ENCODE results near the gene KCNK10.
"Not testable (repeated sequence)": the region's sequence is repeated elsewhere in the genome, so short reads cannot be mapped to it uniquely, and the experiment has no call there.

Gene KCNK10

DNA sequence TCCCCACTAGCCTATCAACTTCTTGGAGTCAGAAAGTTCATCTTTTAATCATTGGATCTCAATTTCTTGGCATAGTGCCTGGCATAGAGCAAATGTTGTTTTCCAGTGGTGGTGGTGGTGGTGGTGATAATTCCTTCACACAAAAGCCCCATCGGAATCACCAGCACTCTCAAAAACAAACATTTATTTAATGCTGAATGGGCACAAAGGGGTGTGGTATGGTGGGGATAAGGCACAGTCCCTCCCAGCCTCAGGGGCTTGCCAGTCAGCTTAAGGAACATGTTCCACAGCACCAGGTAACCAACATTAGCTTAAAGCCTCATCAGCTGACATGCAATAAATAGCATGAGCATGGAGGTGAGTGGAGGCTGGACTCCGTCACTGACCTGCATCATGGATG, 56.6 kb downstream of the KCNK10 start:
- no peak for DNase-seq (ENCODE audit: low read depth)
- no peak overlapping the region for H3K4me3 ChIP-seq (ENCODE audit: low read depth, low read length)
- no peak for TF ChIP-seq POLR2A (IDR thresholded peaks at IDR 0.05; ENCODE audit: extremely low read depth, insufficient read length)

DNA sequence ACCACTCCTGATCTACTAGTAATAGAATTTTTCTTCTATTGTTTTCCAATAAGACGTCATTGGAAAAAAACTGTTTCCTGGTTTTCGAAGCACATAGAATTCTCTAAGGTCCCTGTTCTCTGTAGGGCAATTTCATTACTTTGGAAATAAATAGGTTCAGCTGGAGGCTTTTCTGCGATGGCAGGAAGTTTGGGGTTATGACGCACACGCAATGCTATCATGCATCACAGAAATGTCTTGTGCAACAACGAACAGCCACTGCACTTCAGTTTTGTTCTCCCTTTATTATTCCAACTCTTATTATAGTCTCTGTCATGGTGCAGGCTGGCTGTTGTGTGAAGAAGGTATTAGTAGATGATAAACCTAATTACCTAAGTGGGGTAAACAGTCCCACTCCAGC, 59.0 kb downstream of the KCNK10 start:
- no peak overlapping the region for H3K4me3 ChIP-seq (ENCODE audit: low read depth, low read length)
- TF ChIP-seq MYC (IDR thresholded peaks at IDR 0.05; ENCODE audit: low read depth, low read length) (no peak), POLR2A (IDR thresholded peaks at IDR 0.05; ENCODE audit: extremely low read depth, insufficient read length) (no peak)
- TF ChIP-seq, protein P1, sequence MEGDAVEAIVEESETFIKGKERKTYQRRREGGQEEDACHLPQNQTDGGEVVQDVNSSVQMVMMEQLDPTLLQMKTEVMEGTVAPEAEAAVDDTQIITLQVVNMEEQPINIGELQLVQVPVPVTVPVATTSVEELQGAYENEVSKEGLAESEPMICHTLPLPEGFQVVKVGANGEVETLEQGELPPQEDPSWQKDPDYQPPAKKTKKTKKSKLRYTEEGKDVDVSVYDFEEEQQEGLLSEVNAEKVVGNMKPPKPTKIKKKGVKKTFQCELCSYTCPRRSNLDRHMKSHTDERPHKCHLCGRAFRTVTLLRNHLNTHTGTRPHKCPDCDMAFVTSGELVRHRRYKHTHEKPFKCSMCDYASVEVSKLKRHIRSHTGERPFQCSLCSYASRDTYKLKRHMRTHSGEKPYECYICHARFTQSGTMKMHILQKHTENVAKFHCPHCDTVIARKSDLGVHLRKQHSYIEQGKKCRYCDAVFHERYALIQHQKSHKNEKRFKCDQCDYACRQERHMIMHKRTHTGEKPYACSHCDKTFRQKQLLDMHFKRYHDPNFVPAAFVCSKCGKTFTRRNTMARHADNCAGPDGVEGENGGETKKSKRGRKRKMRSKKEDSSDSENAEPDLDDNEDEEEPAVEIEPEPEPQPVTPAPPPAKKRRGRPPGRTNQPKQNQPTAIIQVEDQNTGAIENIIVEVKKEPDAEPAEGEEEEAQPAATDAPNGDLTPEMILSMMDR (IDR thresholded peaks at IDR 0.05; ENCODE audit: low read depth, low read length): no peak

GRCh38 chr14:88261302-88261701, 61.8 kb downstream of the KCNK10 start:
- not testable (repeated sequence) for H3K4me3 ChIP-seq (ENCODE audit: low read depth, low read length); DNase-seq (ENCODE audit: low read depth)

More for the DNA sequence above, 59.0 kb downstream of the KCNK10 start:
- peak; percentile 51 for DNase-seq (ENCODE audit: low read depth)

GRCh38 chr14:88258021-88258420, 65.0 kb downstream of the KCNK10 start:
- no peak overlapping the region for H3K4me3 ChIP-seq (ENCODE audit: low read depth, low read length)
- no peak for DNase-seq (ENCODE audit: low read depth)
- no peak for TF ChIP-seq POLR2A (IDR thresholded peaks at IDR 0.05; ENCODE audit: extremely low read depth, insufficient read length)
- TF ChIP-seq, protein P1 (IDR thresholded peaks at IDR 0.05; ENCODE audit: low read depth, low read length): no peak
- TF ChIP-seq, protein P2, sequence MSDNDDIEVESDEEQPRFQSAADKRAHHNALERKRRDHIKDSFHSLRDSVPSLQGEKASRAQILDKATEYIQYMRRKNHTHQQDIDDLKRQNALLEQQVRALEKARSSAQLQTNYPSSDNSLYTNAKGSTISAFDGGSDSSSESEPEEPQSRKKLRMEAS (IDR thresholded peaks at IDR 0.05; ENCODE audit: low read depth, low read length): no peak
- TF ChIP-seq MYC (IDR thresholded peaks at IDR 0.05; ENCODE audit: low read depth, low read length): no peak

- no peak for DNase-seq (ENCODE audit: low read depth)
- no peak overlapping the region for H3K4me3 ChIP-seq (ENCODE audit: low read depth, low read length)
- TF ChIP-seq, protein P1 (IDR thresholded peaks at IDR 0.05; ENCODE audit: low read depth, low read length): no peak
- TF ChIP-seq, protein P2 (IDR thresholded peaks at IDR 0.05; ENCODE audit: low read depth, low read length): no peak
- no peak for TF ChIP-seq MYC (IDR thresholded peaks at IDR 0.05; ENCODE audit: low read depth, low read length)
- no peak for TF ChIP-seq POLR2A (IDR thresholded peaks at IDR 0.05; ENCODE audit: extremely low read depth, insufficient read length)
Observed at GRCh38 chr14:88256997-88257950, 65.8 kb downstream of the KCNK10 start.

DNA sequence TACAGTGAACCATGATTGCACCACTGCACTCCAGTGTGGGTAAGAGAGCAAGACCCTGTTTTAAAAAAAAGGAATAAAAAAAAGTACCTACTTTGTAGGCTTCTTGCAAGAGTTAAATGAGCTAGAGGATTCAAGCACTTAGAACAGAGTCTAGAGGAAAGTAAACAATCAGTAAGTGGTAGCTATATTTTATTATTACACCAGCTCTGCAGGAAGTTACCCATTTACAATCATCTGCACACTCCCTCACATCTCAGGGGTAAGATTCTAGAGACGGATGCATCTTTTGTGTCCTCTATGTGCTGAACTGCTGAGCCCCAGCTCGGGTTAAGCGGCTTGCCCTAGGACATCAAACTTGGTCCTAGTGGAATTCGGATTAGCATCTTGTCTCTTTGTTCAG, 67.3 kb downstream of the KCNK10 start:
- no peak overlapping the region for H3K4me3 ChIP-seq (ENCODE audit: low read depth, low read length)
- TF ChIP-seq, protein P1 (IDR thresholded peaks at IDR 0.05; ENCODE audit: low read depth, low read length): no peak
- TF ChIP-seq MYC (IDR thresholded peaks at IDR 0.05; ENCODE audit: low read depth, low read length) (no peak), POLR2A (IDR thresholded peaks at IDR 0.05; ENCODE audit: extremely low read depth, insufficient read length) (no peak)
- TF ChIP-seq, protein P2 (IDR thresholded peaks at IDR 0.05; ENCODE audit: low read depth, low read length): no peak
- no peak for DNase-seq (ENCODE audit: low read depth)

GRCh38 chr14:88255196-88255595, 67.9 kb downstream of the KCNK10 start:
- no peak for DNase-seq (ENCODE audit: low read depth)
- no peak overlapping the region for H3K4me3 ChIP-seq (ENCODE audit: low read depth, low read length)
- TF ChIP-seq MYC (IDR thresholded peaks at IDR 0.05; ENCODE audit: low read depth, low read length) (no peak), POLR2A (IDR thresholded peaks at IDR 0.05; ENCODE audit: extremely low read depth, insufficient read length) (no peak)
- TF ChIP-seq, protein P2 (IDR thresholded peaks at IDR 0.05; ENCODE audit: low read depth, low read length): no peak
- TF ChIP-seq, protein P1 (IDR thresholded peaks at IDR 0.05; ENCODE audit: low read depth, low read length): no peak
